Loucy (cell line): Measurements from ENCODE around the gene MCUR1.

ENCODE experiments used
- CTCF ChIP-seq: fragments of 200-600 bp; sonication (generic); conservative IDR thresholded peaks from 2 replicates; pipeline ENCODE4 v1.5.1; 2014; ENCODE audit warnings: mild to moderate bottlenecking, antibody characterized with exemption, low read length
- EZH2phosphoT487 ChIP-seq: fragments of 200-600 bp; IDR thresholded peaks from 2 replicates; pipeline ENCODE4 v1.6.1; 2018; ENCODE audit warnings: antibody characterized with exemption, mild to moderate bottlenecking, moderate library complexity, borderline replicate concordance

DNA sequence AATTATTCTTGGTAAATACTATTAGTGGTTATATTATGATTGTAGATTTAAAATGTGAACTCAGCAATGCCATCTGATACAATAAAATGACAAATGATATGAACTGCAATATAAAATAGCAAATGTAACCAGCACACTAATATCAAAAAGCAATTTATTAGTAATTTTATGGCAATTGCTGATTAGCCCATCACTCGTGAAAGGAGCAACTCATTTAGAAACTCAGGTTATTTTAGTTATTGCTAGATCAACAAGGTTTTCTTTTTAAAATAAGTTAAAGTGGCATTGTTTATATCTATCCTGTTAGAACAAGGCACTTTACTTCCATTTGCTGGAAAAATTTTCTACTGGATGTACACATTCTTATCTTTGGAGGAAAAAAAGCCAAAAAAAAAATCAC lies 18.4 kb upstream of the MCUR1 start:
- TF ChIP-seq CTCF (no peak), EZH2phosphoT487 (no peak)
